ENCODE measurements around the gene CDH13.

DNA sequence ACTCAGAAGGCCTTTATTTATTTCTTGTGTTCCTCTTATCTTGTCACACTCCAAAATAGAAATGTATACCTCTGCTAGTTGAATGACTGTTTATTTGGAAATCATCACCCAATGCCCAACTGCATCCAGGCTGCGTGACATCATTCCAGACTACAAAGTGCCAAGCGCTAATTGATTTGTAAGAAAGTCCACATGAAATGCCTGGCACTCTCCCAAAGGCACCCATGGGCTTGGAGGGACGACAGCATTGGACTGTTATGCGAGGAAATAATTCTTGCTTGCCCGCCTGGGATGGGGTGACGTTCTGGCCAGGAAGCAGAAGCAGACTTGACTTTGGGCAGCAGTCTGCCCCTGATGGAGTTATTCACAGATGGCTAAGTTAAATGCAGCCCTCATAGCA, 165.9 kb downstream of the CDH13 start:
- no peak for TF ChIP-seq EZH2 (IDR thresholded peaks at IDR 0.05; ENCODE audit: borderline replicate concordance, low read depth, low read length, severe bottlenecking)
- TF ChIP-seq, protein P1, sequence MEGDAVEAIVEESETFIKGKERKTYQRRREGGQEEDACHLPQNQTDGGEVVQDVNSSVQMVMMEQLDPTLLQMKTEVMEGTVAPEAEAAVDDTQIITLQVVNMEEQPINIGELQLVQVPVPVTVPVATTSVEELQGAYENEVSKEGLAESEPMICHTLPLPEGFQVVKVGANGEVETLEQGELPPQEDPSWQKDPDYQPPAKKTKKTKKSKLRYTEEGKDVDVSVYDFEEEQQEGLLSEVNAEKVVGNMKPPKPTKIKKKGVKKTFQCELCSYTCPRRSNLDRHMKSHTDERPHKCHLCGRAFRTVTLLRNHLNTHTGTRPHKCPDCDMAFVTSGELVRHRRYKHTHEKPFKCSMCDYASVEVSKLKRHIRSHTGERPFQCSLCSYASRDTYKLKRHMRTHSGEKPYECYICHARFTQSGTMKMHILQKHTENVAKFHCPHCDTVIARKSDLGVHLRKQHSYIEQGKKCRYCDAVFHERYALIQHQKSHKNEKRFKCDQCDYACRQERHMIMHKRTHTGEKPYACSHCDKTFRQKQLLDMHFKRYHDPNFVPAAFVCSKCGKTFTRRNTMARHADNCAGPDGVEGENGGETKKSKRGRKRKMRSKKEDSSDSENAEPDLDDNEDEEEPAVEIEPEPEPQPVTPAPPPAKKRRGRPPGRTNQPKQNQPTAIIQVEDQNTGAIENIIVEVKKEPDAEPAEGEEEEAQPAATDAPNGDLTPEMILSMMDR (IDR thresholded peaks at IDR 0.05; ENCODE audit: borderline replicate concordance, extremely low read depth, low read length, poor library complexity, severe bottlenecking) = no peak
